Osteocyte (in vitro differentiated cells): Measurements from ENCODE around the gene RCAN2. TPM values are rescaled to one million over a fixed set of nuclear protein-coding genes. Genes with fewer than 3 reads are reported as not detected.

Experiments
- DNase-seq: peaks from one replicate; pipeline ENCODE4 v3.0.0; 2021; ENCODE audit warnings: mixed read lengths; ENCODE audit not compliant: unreplicated experiment; ENCODE audit errors: extremely low spot score
- H3K27ac Mint-ChIP-seq: one replicate; pipeline ENCODE4 v1.8.0; 2021; ENCODE audit warnings: mild to moderate bottlenecking, mixed read lengths; ENCODE audit not compliant: unreplicated experiment
- H3K27me3 Mint-ChIP-seq: one replicate; pipeline ENCODE4 v1.8.0; 2021; ENCODE audit warnings: mixed read lengths; ENCODE audit not compliant: unreplicated experiment
- H3K36me3 Mint-ChIP-seq: one replicate; pipeline ENCODE4 v1.8.0; 2021; ENCODE audit warnings: mixed read lengths; ENCODE audit not compliant: unreplicated experiment
- H3K4me1 Mint-ChIP-seq: one replicate; pipeline ENCODE4 v1.8.0; 2021; ENCODE audit warnings: mixed read lengths; ENCODE audit not compliant: unreplicated experiment
- H3K4me3 Mint-ChIP-seq: one replicate; pipeline ENCODE4 v1.8.0; 2021; ENCODE audit warnings: mild to moderate bottlenecking, moderate library complexity, mixed read lengths; ENCODE audit not compliant: unreplicated experiment
- H3K9me3 Mint-ChIP-seq: one replicate; pipeline ENCODE4 v1.8.0; 2021; ENCODE audit warnings: mixed read lengths; ENCODE audit not compliant: unreplicated experiment
- CTCF ChIP-seq: fragments of 200-600 bp; sonication (generic); IDR thresholded peaks from 2 replicates; pipeline ENCODE4 v1.5.0; 2021; ENCODE audit warnings: antibody characterized with exemption, mild to moderate bottlenecking, moderate library complexity
- total RNA-seq: library from RNA; stranded (reverse); gene quantifications from 2 replicates; pipeline ENCODE4 v1.2.1, GENCODE V29; 2021

The RCAN2 gene
- total RNA-seq, 1 donor from 2014 or later: 31.3 TPM

GRCh38 chr6:46357591-46357990 lies 133.7 kb downstream of the RCAN2 start:
- Mint-ChIP-seq H3K36me3 (no peaks in the 10 kb centered on the region), H3K4me3 (no peak overlapping the region), H3K9me3 (peaks cover 3% of the 10 kb centered on the region), H3K4me1 (peaks cover 1% of the 10 kb centered on the region), H3K27ac (no peak overlapping the region), H3K27me3 (no peaks in the 10 kb centered on the region)
- no peak for TF ChIP-seq CTCF
- DNase-seq: no peak

- Mint-ChIP-seq H3K27me3 (no peaks in the 10 kb centered on the region), H3K9me3 (peaks cover 3% of the 10 kb centered on the region), H3K4me1 (peaks cover 4% of the 10 kb centered on the region), H3K4me3 (no peak overlapping the region), H3K36me3 (no peaks in the 10 kb centered on the region), H3K27ac (no peak overlapping the region)
- no peak for TF ChIP-seq CTCF
- no peak for DNase-seq
Measured at GRCh38 chr6:46356543-46356942, 134.7 kb downstream of the RCAN2 start.

GRCh38 chr6:46353528-46353927 lies 137.7 kb downstream of the RCAN2 start:
- Mint-ChIP-seq H3K4me1 (peaks cover 4% of the 10 kb centered on the region), H3K4me3 (no peak overlapping the region), H3K27ac (no peak overlapping the region), H3K9me3 (no peaks in the 10 kb centered on the region), H3K27me3 (peaks cover 4% of the 10 kb centered on the region), H3K36me3 (no peaks in the 10 kb centered on the region)
- TF ChIP-seq CTCF: no peak
- DNase-seq: no peak

GRCh38 chr6:46352541-46353268 lies 138.5 kb downstream of the RCAN2 start:
- Mint-ChIP-seq H3K27me3 (peaks cover 7% of the 10 kb centered on the region), H3K9me3 (no peaks in the 10 kb centered on the region), H3K4me1 (peaks cover 4% of the 10 kb centered on the region), H3K27ac (no peak overlapping the region), H3K4me3 (no peak overlapping the region), H3K36me3 (no peaks in the 10 kb centered on the region)
- no peak for TF ChIP-seq CTCF
- no peak for DNase-seq

DNA sequence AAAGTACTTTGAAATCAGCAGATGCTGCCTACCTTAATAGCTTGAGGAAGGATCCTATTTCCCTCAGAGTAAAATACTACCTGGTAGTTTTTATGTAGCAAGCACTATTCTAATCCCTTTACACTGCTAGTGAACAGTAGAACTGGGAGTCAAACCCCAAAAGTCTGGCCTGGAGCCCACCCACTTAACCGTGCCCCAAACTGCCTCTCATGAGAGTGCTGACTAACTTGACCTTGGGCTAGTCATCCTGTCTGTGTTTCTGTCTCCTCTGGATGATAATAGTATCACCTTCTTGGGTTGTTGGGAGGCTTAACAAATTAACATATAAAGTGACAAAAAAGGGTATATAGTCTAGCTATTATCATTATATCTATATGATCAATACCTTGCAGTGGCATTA lies 140.5 kb downstream of the RCAN2 start:
- DNase-seq: no peak
- Mint-ChIP-seq H3K9me3 (no peaks in the 10 kb centered on the region), H3K27me3 (peaks cover 7% of the 10 kb centered on the region), H3K4me3 (no peak overlapping the region), H3K4me1 (peaks cover 4% of the 10 kb centered on the region), H3K36me3 (no peaks in the 10 kb centered on the region), H3K27ac (no peak overlapping the region)
- TF ChIP-seq CTCF: no peak
